IMR-90 (cell line): Measurements from ENCODE around the gene LUC7L2. TPM values are rescaled to one million over a fixed set of nuclear protein-coding genes. Genes with fewer than 3 reads are reported as not detected.

Experiments
- ATAC-seq: fragments of 200-7000 bp; cut with Tn5 transposase; 2 replicates; pipeline ENCODE4 v1.9.1; 2020; ENCODE audit warnings: low read depth, mild to moderate bottlenecking, moderate library complexity
- BruUV-seq: library from RNA; stranded (reverse); fragments of 400-500 nt; replicated peaks from 2 replicates; lab custom pipeline; 2021; lab: Mats Ljungman, UMichigan
- CTCF ChIA-PET: fragments of 300-600 bp; formaldehyde crosslinking; extraction: SDS; loops from one replicate; lab custom pipeline; 2021; ENCODE audit warnings: antibody characterized with exemption; lab: Yijun Ruan, JAX
- POLR2A ChIA-PET: fragments of 300-600 bp; sonication (Branson Sonifier 250); formaldehyde crosslinking; loops from one replicate; lab custom pipeline; 2022; ENCODE audit warnings: antibody characterized with exemption; ENCODE audit not compliant: unreplicated experiment; lab: Charles Lee
- DNase-seq: peaks from one replicate; pipeline ENCODE4 v3.0.0; 2013
- H2AFZ ChIP-seq: replicated peaks from 2 replicates; pipeline ENCODE3; 2013; ENCODE audit warnings: low read length, mild to moderate bottlenecking; ENCODE audit not compliant: poor library complexity
- H2AK5ac ChIP-seq: 2 replicates; pipeline ENCODE4 v1.6.1; 2013; ENCODE audit warnings: low read depth, low read length, inconsistent platforms
- H2AK9ac ChIP-seq: replicated peaks from 2 replicates; pipeline ENCODE3; 2013; ENCODE audit warnings: mild to moderate bottlenecking, low read depth, low read length, moderate library complexity; ENCODE audit not compliant: poor library complexity
- H2BK120ac ChIP-seq: 2 replicates; pipeline ENCODE4 v1.6.1; 2013; ENCODE audit warnings: low read depth, low read length, inconsistent platforms
- H2BK15ac ChIP-seq: 3 replicates; pipeline ENCODE4 v1.6.1; 2013; ENCODE audit warnings: low read depth, low read length, inconsistent platforms
- H2BK20ac ChIP-seq: 2 replicates; pipeline ENCODE4 v1.6.1; 2013; ENCODE audit warnings: low read depth, mild to moderate bottlenecking, inconsistent platforms, low read length, moderate library complexity
- H2BK5ac ChIP-seq: 2 replicates; pipeline ENCODE4 v1.6.1; 2013; ENCODE audit warnings: mild to moderate bottlenecking, low read depth, low read length, inconsistent platforms; ENCODE audit not compliant: poor library complexity, severe bottlenecking
- H3K14ac ChIP-seq: replicated peaks from 2 replicates; pipeline ENCODE4 v1.6.1; 2013; ENCODE audit warnings: low read depth, low read length, inconsistent platforms
- H3K18ac ChIP-seq: 2 replicates; pipeline ENCODE4 v1.6.1; 2013; ENCODE audit warnings: low read depth, low read length, control low read depth
- H3K23ac ChIP-seq: 2 replicates; pipeline ENCODE4 v1.6.1; 2013; ENCODE audit warnings: low read depth, low read length, inconsistent platforms
- H3K27ac ChIP-seq: 2 replicates; pipeline ENCODE4 v1.5.1; 2013; ENCODE audit warnings: mild to moderate bottlenecking, control low read depth, low read length; ENCODE audit not compliant: insufficient read depth
- H3K27me3 ChIP-seq: 2 replicates; pipeline ENCODE4 v1.6.1; 2013; ENCODE audit warnings: low read length; ENCODE audit not compliant: control insufficient read depth, insufficient read depth
- H3K36me3 ChIP-seq: 2 replicates; pipeline ENCODE4 v1.6.1; 2013; ENCODE audit warnings: low read length, mixed read lengths; ENCODE audit not compliant: control insufficient read depth, insufficient read depth
- H3K4ac ChIP-seq: 2 replicates; pipeline ENCODE4 v1.6.1; 2013; ENCODE audit warnings: low read depth, low read length, inconsistent platforms
- H3K4me1 ChIP-seq: 2 replicates; pipeline ENCODE4 v1.6.1; 2013; ENCODE audit warnings: low read length, mixed read lengths; ENCODE audit not compliant: control insufficient read depth, insufficient read depth
- H3K4me2 ChIP-seq: 2 replicates; pipeline ENCODE4 v1.6.1; 2013; ENCODE audit warnings: low read depth, mild to moderate bottlenecking, control low read depth, low read length, moderate library complexity
- H3K4me3 ChIP-seq: 2 replicates; pipeline ENCODE4 v1.5.1; 2013; ENCODE audit warnings: low read depth, mild to moderate bottlenecking, control low read depth, low read length, moderate library complexity; ENCODE audit not compliant: insufficient read depth
- H3K56ac ChIP-seq: 2 replicates; pipeline ENCODE4 v1.6.1; 2013; ENCODE audit warnings: low read length, inconsistent platforms; ENCODE audit not compliant: insufficient read depth; ENCODE audit errors: extremely low read depth
- H3K79me1 ChIP-seq, 2 experiments: 2 replicates each; pipeline ENCODE4 v1.6.1; 2013; ENCODE audit warnings: low read length in 2 of 2, inconsistent platforms in 1 of 2, low read depth in 1 of 2
- H3K9ac ChIP-seq: 2 replicates; pipeline ENCODE4 v1.6.1; 2013; ENCODE audit warnings: low read depth, low read length, control low read depth
- H3K9me1 ChIP-seq: 2 replicates; pipeline ENCODE4 v1.6.1; 2013; ENCODE audit warnings: low read length, inconsistent platforms; ENCODE audit not compliant: insufficient read depth
- H3K9me3 ChIP-seq: 2 replicates; pipeline ENCODE4 v1.6.1; 2013; ENCODE audit warnings: low read length; ENCODE audit not compliant: control insufficient read depth, insufficient read depth
- H4K20me1 ChIP-seq: 2 replicates; pipeline ENCODE4 v1.6.1; 2013; ENCODE audit warnings: low read length, inconsistent platforms; ENCODE audit not compliant: insufficient read depth
- H4K5ac ChIP-seq: 2 replicates; pipeline ENCODE4 v1.6.1; 2013; ENCODE audit warnings: mild to moderate bottlenecking, low read depth, low read length, control low read depth
- H4K8ac ChIP-seq, 2 experiments: 2 replicates each; pipeline ENCODE4 v1.6.1; 2013; ENCODE audit warnings: low read depth in 2 of 2, low read length in 2 of 2, control low read depth in 1 of 2, inconsistent platforms in 1 of 2
- H4K91ac ChIP-seq: 2 replicates; pipeline ENCODE4 v1.6.1; 2013; ENCODE audit warnings: low read depth, low read length, inconsistent platforms; ENCODE audit not compliant: insufficient read depth
- BHLHE40 ChIP-seq: fragments of 150-350 bp; IDR thresholded peaks from 2 replicates; pipeline ENCODE4 v1.6.1; 2016; ENCODE audit warnings: mild to moderate bottlenecking, low read depth, low read length
- CHD1 ChIP-seq: IDR thresholded peaks from 2 replicates; pipeline ENCODE4 v1.6.1; 2012; ENCODE audit warnings: low read depth, low read length, improper control_type of control experiment
- MAFK ChIP-seq: IDR thresholded peaks from 2 replicates; pipeline ENCODE4 v1.6.1; 2012; ENCODE audit warnings: low read depth, low read length, improper control_type of control experiment
- MAZ ChIP-seq: IDR thresholded peaks from 2 replicates; pipeline ENCODE4 v1.6.1; 2012; ENCODE audit warnings: low read depth, mild to moderate bottlenecking, low read length, improper control_type of control experiment, moderate library complexity, borderline replicate concordance
- NFE2L2 ChIP-seq: fragments of 150-350 bp; IDR thresholded peaks from 2 replicates; pipeline ENCODE4 v1.6.1; 2016; ENCODE audit warnings: low read depth, mild to moderate bottlenecking, low read length
- RAD21 ChIP-seq: IDR thresholded peaks from 2 replicates; pipeline ENCODE4 v1.6.1; 2012; ENCODE audit warnings: low read length, improper control_type of control experiment
- RCOR1 ChIP-seq: IDR thresholded peaks from 2 replicates; pipeline ENCODE4 v1.6.1; 2012; ENCODE audit warnings: mild to moderate bottlenecking, low read length, improper control_type of control experiment; ENCODE audit not compliant: insufficient replicate concordance
- RFX5 ChIP-seq: IDR thresholded peaks from 2 replicates; pipeline ENCODE4 v1.8.0; 2012; ENCODE audit warnings: low read depth, mild to moderate bottlenecking, low read length, moderate library complexity
- SMC3 ChIP-seq: fragments of 150-350 bp; IDR thresholded peaks from 2 replicates; pipeline ENCODE4 v1.6.1; 2016; ENCODE audit warnings: low read depth, mild to moderate bottlenecking, antibody characterized with exemption, low read length, moderate library complexity
- WGBS, 2 experiments: methylation state at CpG; one replicate each; pipeline versions ENCODE4 v1.1.5 to v1.1.7; 2013; ENCODE audit warnings: missing lambda C conversion rate in 2 of 2; ENCODE audit not compliant: insufficient read length in 1 of 2; ENCODE audit errors: extremely low coverage in 2 of 2; 5-methylcytosine and 5-hydroxymethylcytosine counted together
- dilution Hi-C: fragments of 300-500 bp; cut with HindIII; formaldehyde crosslinking; loops from one replicate; pipeline ENCODE4 v1.14.3; 2018; ENCODE audit warnings: low sequenced_read_pairs; ENCODE audit not compliant: unreplicated experiment
- in situ Hi-C: fragments of 300-500 bp; cut with MboI; formaldehyde crosslinking; loops from 3 replicates; pipeline ENCODE4 v1.14.3; 2019; ENCODE audit warnings: low sequenced_read_pairs, inconsistent platforms, mixed read lengths
- intact Hi-C: fragments of 100-400 bp; cut with micrococcal nuclease; formaldehyde crosslinking; loops from 2 replicates; pipeline ENCODE4 v1.10.0; 2022
- polyA plus RNA-seq, 3 experiments: library from polyadenylated mRNA; depleted of rRNA; stranded (reverse); fragments of >200 nt; gene quantifications; 2 replicates each; pipeline ENCODE4 v1.2.3, GENCODE V29; 2012; ENCODE audit warnings: low replicate concordance in 1 of 3
- total RNA-seq: library from RNA; depleted of rRNA; stranded (reverse); fragments of >200 nt; gene quantifications from 2 replicates; pipeline ENCODE4 v1.2.3, GENCODE V29; 2012

The LUC7L2 gene
- total and polyA plus RNA-seq, 2 of the 4 experiments (the other 2 are of a cell fraction) = 14.9 to 31.8 TPM

GRCh38 chr7:139384611-139385010 lies 24.9 kb downstream of the LUC7L2 start:
- H2AFZ ChIP-seq = no peak overlapping the region
- H3K18ac ChIP-seq = no peak overlapping the region
- H3K4me2 ChIP-seq = no peak overlapping the region
- ATAC-seq = no peak
- H2AK5ac ChIP-seq = no peak overlapping the region
- H3K9ac ChIP-seq = no peak overlapping the region
- in situ Hi-C loops = no loop called here
- H4K20me1 ChIP-seq = peaks cover 6% of the 10 kb centered on the region
- peaks cover 24% of the 10 kb centered on the region for H3K36me3 ChIP-seq
- no peak overlapping the region for H3K4ac ChIP-seq
- dilution Hi-C loops = no loop called here
- H3K9me1 ChIP-seq = no peaks in the 10 kb centered on the region; the same call in 1 of the 2 replicates
- no peak overlapping the region for H3K23ac ChIP-seq
- H3K14ac ChIP-seq = no peak overlapping the region
- no peak overlapping the region for H4K91ac ChIP-seq
- H3K27me3 ChIP-seq = no peaks in the 10 kb centered on the region
- no peak overlapping the region for H3K27ac ChIP-seq
- WGBS, 2 experiments = no CpG with 5 or more reads among the region's 3 CpGs
- ChIA-PET CTCF (no interaction called here), POLR2A (no interaction called here)
- H3K56ac ChIP-seq = no peak overlapping the region
- DNase-seq = no peak
- TF ChIP-seq NFE2L2 (no peak), CHD1 (no peak), MAFK (no peak), MAZ (no peak), RAD21 (no peak), RFX5 (no peak), BHLHE40 (no peak), SMC3 (no peak), RCOR1 (no peak)
- TSS peak; percentile 10 for BruUV-seq
- H3K9me3 ChIP-seq = no peaks in the 10 kb centered on the region
- no peak overlapping the region for H3K4me3 ChIP-seq
- no peak overlapping the region for H2AK9ac ChIP-seq
- no peak overlapping the region for H2BK5ac ChIP-seq
- H3K79me1 ChIP-seq = peaks cover 13 to 36% of the 10 kb centered on the region in 2 experiments
- no peaks in the 10 kb centered on the region for H3K4me1 ChIP-seq
- no peak overlapping the region for H2BK20ac ChIP-seq
- intact Hi-C loops = no loop called here
- no peak overlapping the region for H2BK120ac ChIP-seq
- H4K8ac ChIP-seq = no peak overlapping the region
- H4K5ac ChIP-seq = no peak overlapping the region
- H2BK15ac ChIP-seq = no peak overlapping the region
